ENCODE data around the gene TCL1A.
"Not testable (repeated sequence)": the region's sequence is repeated elsewhere in the genome, so short reads cannot be mapped to it uniquely, and the experiment has no call there.

TCL1A gene

GRCh38 chr14:95668235-95668772 lies 45.6 kb downstream of the TCL1A start:
- no peak overlapping the region for H3K4me3 Mint-ChIP-seq
- DNase-seq, result no peak
- no peaks in the 10 kb centered on the region for H3K4me1 Mint-ChIP-seq
- no peak for ATAC-seq
- H3K9me3 Mint-ChIP-seq, result no peaks in the 10 kb centered on the region
- peak overlapping the region in 1 of 2 donors; percentile 52 for H3K27ac Mint-ChIP-seq
- H3K27me3 Mint-ChIP-seq, result peaks cover 28% of the 10 kb centered on the region

- peaks cover 19% of the 10 kb centered on the region for H3K27me3 Mint-ChIP-seq
- no peaks in the 10 kb centered on the region for H3K9me3 Mint-ChIP-seq
- peaks cover 10% of the 10 kb centered on the region for H3K4me1 Mint-ChIP-seq
- ATAC-seq (no peak), DNase-seq (no peak)
- no peak overlapping the region for H3K4me3 Mint-ChIP-seq
- no peak overlapping the region for H3K27ac Mint-ChIP-seq
Observed at GRCh38 chr14:95667249-95667693, 46.7 kb downstream of the TCL1A start.

GRCh38 chr14:95666450-95666849 lies 47.5 kb downstream of the TCL1A start:
- no peak overlapping the region for H3K27ac Mint-ChIP-seq
- H3K4me1 Mint-ChIP-seq, result peaks cover 12% of the 10 kb centered on the region
- no peak for DNase-seq
- no peak for ATAC-seq
- H3K27me3 Mint-ChIP-seq, result peaks cover 20% of the 10 kb centered on the region
- no peaks in the 10 kb centered on the region for H3K9me3 Mint-ChIP-seq
- no peak overlapping the region for H3K4me3 Mint-ChIP-seq

GRCh38 chr14:95665530-95665929 lies 48.4 kb downstream of the TCL1A start:
- ATAC-seq, DNase-seq, H3K27ac Mint-ChIP-seq, H3K4me3 Mint-ChIP-seq, H3K9me3 Mint-ChIP-seq: not testable (repeated sequence)
- H3K4me1 Mint-ChIP-seq, result peaks cover 12% of the 10 kb centered on the region
- H3K27me3 Mint-ChIP-seq, result peaks cover 20% of the 10 kb centered on the region

- no peaks in the 10 kb centered on the region for H3K9me3 Mint-ChIP-seq
- H3K4me1 Mint-ChIP-seq, result peaks cover 12% of the 10 kb centered on the region
- no peak overlapping the region for H3K4me3 Mint-ChIP-seq
- DNase-seq (no peak), ATAC-seq (no peak)
- peaks cover 14% of the 10 kb centered on the region for H3K27me3 Mint-ChIP-seq
- H3K27ac Mint-ChIP-seq, result no peak overlapping the region
Observed at GRCh38 chr14:95664546-95664945, 49.4 kb downstream of the TCL1A start.

GRCh38 chr14:95664066-95664465 lies 49.9 kb downstream of the TCL1A start:
- ATAC-seq, result no peak
- Mint-ChIP-seq H3K27ac (no peak overlapping the region), H3K4me3 (no peak overlapping the region), H3K9me3 (no peaks in the 10 kb centered on the region), H3K4me1 (peaks cover 12% of the 10 kb centered on the region), H3K27me3 (peaks cover 16% of the 10 kb centered on the region)
- no peak for DNase-seq

- Mint-ChIP-seq H3K27ac (no peak overlapping the region), H3K9me3 (no peaks in the 10 kb centered on the region)
Observed at GRCh38 chr14:95663226-95663797, 50.6 kb downstream of the TCL1A start.

GRCh38 chr14:95662376-95663186 lies 51.3 kb downstream of the TCL1A start:
- H3K4me1 Mint-ChIP-seq, result peaks cover 12% of the 10 kb centered on the region
- H3K9me3 Mint-ChIP-seq, result no peaks in the 10 kb centered on the region
- peaks cover 28% of the 10 kb centered on the region for H3K27me3 Mint-ChIP-seq
- DNase-seq (no peak), ATAC-seq (no peak)
- no peak overlapping the region for H3K27ac Mint-ChIP-seq
- peak overlapping the region in 1 of 2 donors; percentile 17 for H3K4me3 Mint-ChIP-seq

More at GRCh38 chr14:95663226-95663797, 50.6 kb downstream of the TCL1A start:
- DNase-seq, result no peak
- Mint-ChIP-seq H3K4me1 (peaks cover 12% of the 10 kb centered on the region), H3K4me3 (peak overlapping the region in 1 of 2 donors; percentile 17), H3K27me3 (peaks cover 22% of the 10 kb centered on the region)
- ATAC-seq, result no peak

- Mint-ChIP-seq H3K4me3 (no peak overlapping the region), H3K4me1 (peaks cover 12% of the 10 kb centered on the region), H3K9me3 (no peaks in the 10 kb centered on the region), H3K27ac (no peak overlapping the region), H3K27me3 (peaks cover 33% of the 10 kb centered on the region)
- no peak for DNase-seq
- ATAC-seq, result no peak
Observed at GRCh38 chr14:95660651-95661515, 53.0 kb downstream of the TCL1A start.

- DNase-seq (no peak), ATAC-seq (no peak)
- Mint-ChIP-seq H3K27ac (peak overlapping the region in 1 of 2 donors; percentile 75), H3K9me3 (no peaks in the 10 kb centered on the region), H3K4me1 (peaks cover 12% of the 10 kb centered on the region), H3K4me3 (no peak overlapping the region), H3K27me3 (peaks cover 33% of the 10 kb centered on the region)
Observed at GRCh38 chr14:95659990-95660385, 53.9 kb downstream of the TCL1A start.

Measured in stimulated activated naive CD8-positive, alpha-beta T cell treated with anti-CD3 and anti-CD28 coated beads, Interleukin-15, amount 100 ng/mL, for 72 hours (primary cell).